Loucy (cell line): Measurements from ENCODE around the gene RAP2C.

ENCODE experiments used
- H2AFZ ChIP-seq: fragments of 200-600 bp; sonication (generic); 2 replicates; pipeline ENCODE4 v1.6.0; 2016; ENCODE audit warnings: antibody characterized with exemption, mild to moderate bottlenecking, low read length, moderate library complexity
- H3F3A ChIP-seq: fragments of 200-600 bp; 2 replicates; pipeline ENCODE4 v1.6.0; 2016; ENCODE audit warnings: antibody characterized with exemption, low read depth, mild to moderate bottlenecking
- H3K27me3 ChIP-seq: fragments of 200-600 bp; sonication (generic); 2 replicates; pipeline ENCODE4 v1.6.1; 2014; ENCODE audit warnings: low read length, mild to moderate bottlenecking; ENCODE audit not compliant: insufficient read depth, poor library complexity, severe bottlenecking
- H3K36me3 ChIP-seq: fragments of 200-600 bp; sonication (generic); 2 replicates; pipeline ENCODE4 v1.6.1; 2016; ENCODE audit warnings: low read length; ENCODE audit not compliant: insufficient read depth
- H3K4me1 ChIP-seq: fragments of 200-600 bp; sonication (generic); 2 replicates; pipeline ENCODE4 v1.5.1; 2014; ENCODE audit warnings: low read length, mild to moderate bottlenecking; ENCODE audit not compliant: insufficient read depth, poor library complexity, severe bottlenecking
- H3K4me2 ChIP-seq: fragments of 200-600 bp; sonication (generic); 2 replicates; pipeline ENCODE4 v1.6.0; 2014; ENCODE audit warnings: antibody characterized with exemption, low read length, low read depth, mild to moderate bottlenecking; ENCODE audit not compliant: poor library complexity, severe bottlenecking
- H3K4me3 ChIP-seq: fragments of 200-600 bp; sonication (generic); 2 replicates; pipeline ENCODE4 v1.5.1; 2014; ENCODE audit warnings: low read length, mild to moderate bottlenecking, mixed read lengths; ENCODE audit not compliant: poor library complexity, severe bottlenecking
- H3K79me2 ChIP-seq: fragments of 200-600 bp; sonication (generic); 2 replicates; pipeline ENCODE4 v1.6.1; 2014; ENCODE audit warnings: low read length; ENCODE audit not compliant: insufficient read depth
- H3K9ac ChIP-seq: fragments of 200-600 bp; sonication (generic); 2 replicates; pipeline ENCODE4 v1.6.0; 2014; ENCODE audit warnings: mild to moderate bottlenecking, low read depth, low read length, moderate library complexity; ENCODE audit not compliant: poor library complexity, severe bottlenecking
- H3K9me2 ChIP-seq: fragments of 200-600 bp; sonication (generic); replicated peaks from 2 replicates; pipeline ENCODE4 v1.6.1; 2016; ENCODE audit warnings: low read depth, low read length, mixed read lengths
- H3K9me3 ChIP-seq: fragments of 200-600 bp; sonication (generic); 2 replicates; pipeline ENCODE4 v1.6.1; 2014; ENCODE audit warnings: mild to moderate bottlenecking, antibody characterized with exemption, low read length, low read depth; ENCODE audit not compliant: insufficient read depth
- H4K20me1 ChIP-seq: fragments of 200-600 bp; sonication (generic); 2 replicates; pipeline ENCODE4 v1.6.0; 2014; ENCODE audit warnings: antibody characterized with exemption, low read length, mild to moderate bottlenecking; ENCODE audit not compliant: insufficient read depth, poor library complexity, severe bottlenecking
- CTCF ChIP-seq: fragments of 200-600 bp; sonication (generic); conservative IDR thresholded peaks from 2 replicates; pipeline ENCODE4 v1.5.1; 2014; ENCODE audit warnings: mild to moderate bottlenecking, antibody characterized with exemption, low read length
- EZH2phosphoT487 ChIP-seq: fragments of 200-600 bp; IDR thresholded peaks from 2 replicates; pipeline ENCODE4 v1.6.1; 2018; ENCODE audit warnings: antibody characterized with exemption, mild to moderate bottlenecking, moderate library complexity, borderline replicate concordance

The RAP2C gene

GRCh38 chrX:132206259-132206658, 13.0 kb downstream of the RAP2C start:
- no peaks in the 10 kb centered on the region; the same call in 1 of the 2 replicates for H3K36me3 ChIP-seq
- H3K79me2 ChIP-seq = peaks cover 31% of the 10 kb centered on the region
- H3K4me3 ChIP-seq = no peak overlapping the region
- H4K20me1 ChIP-seq = peaks cover 5% of the 10 kb centered on the region
- no peak overlapping the region for H2AFZ ChIP-seq
- H3K9me2 ChIP-seq = no peaks in the 10 kb centered on the region
- no peak overlapping the region for H3K9ac ChIP-seq
- no peaks in the 10 kb centered on the region for H3K9me3 ChIP-seq
- no peak for TF ChIP-seq CTCF
- no peak for TF ChIP-seq EZH2phosphoT487
- H3K4me1 ChIP-seq = peaks cover 24% of the 10 kb centered on the region
- no peak overlapping the region for H3K4me2 ChIP-seq
- H3F3A ChIP-seq = no peaks in the 10 kb centered on the region
- H3K27me3 ChIP-seq = no peaks in the 10 kb centered on the region

GRCh38 chrX:132204629-132205028, 14.6 kb downstream of the RAP2C start:
- Histone ChIP-seq H4K20me1 (peaks cover 2% of the 10 kb centered on the region), H2AFZ (no peak overlapping the region), H3K27me3 (no peaks in the 10 kb centered on the region), H3K4me1 (peaks cover 10% of the 10 kb centered on the region), H3K4me2 (no peak overlapping the region), H3K4me3 (no peak overlapping the region), H3K9me3 (no peaks in the 10 kb centered on the region), H3K9me2 (no peaks in the 10 kb centered on the region), H3K9ac (no peak overlapping the region), H3F3A (no peaks in the 10 kb centered on the region), H3K36me3 (no peaks in the 10 kb centered on the region; the same call in 1 of the 2 replicates), H3K79me2 (peaks cover 21% of the 10 kb centered on the region; the same call in 1 of the 2 replicates)
- no peak for TF ChIP-seq EZH2phosphoT487
- TF ChIP-seq CTCF = no peak

GRCh38 chrX:132200976-132201375, 18.3 kb downstream of the RAP2C start:
- Histone ChIP-seq H3K4me2 (no peak overlapping the region), H3K4me1 (no peaks in the 10 kb centered on the region), H2AFZ (no peak overlapping the region), H3K4me3 (no peak overlapping the region), H3F3A (no peaks in the 10 kb centered on the region), H3K36me3 (no peaks in the 10 kb centered on the region; the same call in 1 of the 2 replicates), H3K9ac (no peak overlapping the region), H3K9me3 (no peaks in the 10 kb centered on the region), H3K27me3 (no peaks in the 10 kb centered on the region), H4K20me1 (no peaks in the 10 kb centered on the region), H3K79me2 (no peaks in the 10 kb centered on the region), H3K9me2 (no peaks in the 10 kb centered on the region)
- TF ChIP-seq EZH2phosphoT487 (no peak), CTCF (no peak)
